Cardiac septum (tissue), 1 donor: ENCODE measurements around the gene CHURC1. TPM values are rescaled to one million over a fixed set of nuclear protein-coding genes. Genes with fewer than 3 reads are reported as not detected.

Source experiments
- DNase-seq: peaks from one replicate; pipeline ENCODE4 v3.0.0-alpha.2; 2020; ENCODE audit warnings: low spot score
- intact Hi-C: fragments of 100-400 bp; cut with DNase I; formaldehyde crosslinking; loops from one replicate; pipeline ENCODE4 v1.14.0; 2022
- total RNA-seq: library from RNA; stranded (reverse); fragmentation: NEBNext Ultra II Directional; extraction: Animal tissue kit (Norgen Biotek cat#: 25700); gene quantifications from one replicate; pipeline ENCODE4 v1.2.1, GENCODE V29; 2021
- donor health status: DM: no; HTN: no; CAD: no.

CHURC1 gene
- total RNA-seq, 1 donor from 2014 or later: 82.6 TPM

DNA sequence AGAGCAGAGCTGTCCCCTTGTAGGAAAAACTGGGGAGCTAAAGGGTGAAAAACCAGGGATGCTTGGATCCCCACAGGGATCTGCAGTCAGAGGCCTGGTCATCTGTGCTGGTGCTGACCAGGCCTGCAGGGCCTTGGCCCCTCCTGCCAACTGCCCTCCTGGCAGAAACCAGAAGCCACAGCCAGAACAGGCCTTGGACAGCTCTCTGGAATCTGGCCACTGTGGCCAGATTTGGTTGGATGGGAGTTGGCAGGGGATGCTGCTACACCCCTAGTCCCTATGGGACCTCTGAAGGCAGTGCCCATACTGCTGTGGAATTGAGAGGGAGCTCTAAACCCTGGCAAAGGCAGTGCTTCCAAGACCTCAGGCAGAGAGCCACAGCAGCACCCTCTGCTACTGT, 37.5 kb downstream of the CHURC1 start:
- intact Hi-C loops: no loop called here
- DNase-seq: peak; percentile 70

DNA sequence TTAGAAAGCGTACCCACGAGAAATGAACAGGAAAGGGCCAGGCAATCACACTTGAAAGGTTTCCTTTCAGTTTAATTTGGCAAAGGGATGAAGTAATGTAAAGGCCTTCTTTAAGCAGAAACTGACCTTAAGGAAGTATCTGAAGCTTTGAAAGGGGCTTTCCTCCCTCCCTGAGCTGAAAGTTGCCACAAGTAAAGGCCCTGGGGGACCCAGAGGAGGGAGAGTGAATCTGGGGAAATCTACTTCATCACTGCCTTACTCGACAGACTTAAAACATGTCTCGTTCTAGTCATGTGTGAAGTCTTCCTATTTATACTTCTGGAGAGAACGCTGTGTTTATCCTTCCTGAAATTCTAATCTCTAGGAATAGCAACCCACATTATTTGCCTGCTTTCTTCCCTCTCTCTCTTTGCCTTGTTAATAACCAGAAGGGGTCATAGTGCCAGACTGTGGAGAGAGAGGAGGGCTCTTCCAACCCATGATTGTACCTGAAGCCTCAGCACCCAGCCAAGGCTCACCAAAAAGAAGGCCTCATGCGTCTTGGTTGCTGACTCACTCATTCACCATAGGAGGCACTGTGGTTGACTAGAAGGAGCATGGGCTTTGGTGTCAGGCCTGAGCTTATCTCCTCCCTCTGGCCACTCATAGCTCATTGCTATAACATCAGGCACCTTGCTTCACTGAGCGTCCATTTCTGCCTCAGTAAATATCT, 38.5 kb downstream of the CHURC1 start:
- peak; percentile 54 for DNase-seq
- intact Hi-C loops: no loop called here

DNA sequence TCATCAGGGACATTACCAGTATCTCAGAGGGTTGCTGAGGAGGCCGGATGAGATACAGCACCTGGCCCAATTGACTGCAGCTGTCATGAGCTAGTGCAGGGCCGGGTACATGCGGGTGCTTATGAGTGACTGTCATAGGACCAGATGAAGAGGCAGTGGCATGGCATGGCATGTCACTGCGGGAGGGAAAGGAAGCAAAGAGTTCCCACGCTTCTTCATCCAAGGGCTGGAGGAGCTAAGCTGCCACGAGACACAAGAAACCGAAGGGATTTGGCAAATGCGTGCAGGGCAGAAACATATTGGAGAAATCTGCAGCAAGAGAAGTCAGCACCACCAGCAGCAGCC, 39.0 kb downstream of the CHURC1 start:
- intact Hi-C loops: no loop called here
- peak; percentile 70 for DNase-seq

DNA sequence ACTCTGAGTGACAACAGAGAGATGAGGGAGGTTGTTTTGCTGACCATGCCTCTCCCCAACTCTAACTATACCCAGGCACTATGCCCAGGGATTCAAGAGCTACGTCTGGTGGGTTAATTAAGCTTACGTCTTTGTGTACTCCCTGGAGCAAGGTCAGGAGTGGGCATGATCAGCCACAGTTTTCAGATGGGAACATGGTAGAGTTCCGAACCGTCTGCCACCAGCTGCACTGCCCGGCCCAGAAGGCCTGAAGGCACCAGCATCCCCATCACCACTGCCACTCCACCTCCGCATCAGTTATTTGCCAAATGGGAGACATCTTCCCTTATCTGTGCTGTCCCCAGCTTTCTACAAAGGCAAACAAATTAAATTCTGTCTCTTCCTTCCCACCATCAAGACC, 39.4 kb downstream of the CHURC1 start:
- DNase-seq: peak; percentile 53
- intact Hi-C loops: no loop called here

DNA sequence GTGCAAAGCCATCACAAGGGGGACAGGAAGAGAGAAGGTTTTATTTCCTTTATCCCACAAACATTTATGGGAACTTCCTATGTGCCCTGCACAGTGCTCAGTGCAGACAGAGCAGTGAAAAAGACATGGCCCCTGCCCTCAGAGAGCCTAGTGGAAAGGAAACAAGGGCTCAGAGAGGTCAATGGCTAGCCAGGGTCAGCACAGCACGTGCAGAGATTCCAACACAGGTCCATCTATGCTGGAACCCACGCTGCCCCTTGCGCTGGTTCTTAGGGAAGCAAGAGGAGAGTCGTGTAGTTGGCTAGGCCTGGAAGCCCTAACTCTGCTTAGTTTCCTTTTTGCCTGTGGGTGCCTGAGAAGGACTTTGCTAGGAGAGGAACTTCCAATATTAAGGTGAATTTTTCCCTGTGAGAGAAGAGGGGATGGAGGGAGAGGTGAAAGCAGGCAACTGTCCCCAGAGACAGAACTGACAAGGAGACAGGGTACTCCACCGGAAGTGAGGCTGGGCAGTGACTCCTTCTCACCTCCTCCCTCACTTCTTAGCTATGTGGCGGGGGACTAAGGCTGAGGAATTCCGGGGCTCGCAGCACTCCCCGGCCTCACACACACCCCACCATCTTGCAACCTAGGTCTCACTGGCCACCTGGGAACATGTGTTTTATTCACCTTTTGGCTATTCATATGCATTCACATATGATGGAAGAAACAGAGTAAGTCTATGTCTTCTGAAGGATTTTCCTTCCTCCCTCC, 40.4 kb downstream of the CHURC1 start:
- intact Hi-C loops: no loop called here
- DNase-seq: peak; percentile 44

DNA sequence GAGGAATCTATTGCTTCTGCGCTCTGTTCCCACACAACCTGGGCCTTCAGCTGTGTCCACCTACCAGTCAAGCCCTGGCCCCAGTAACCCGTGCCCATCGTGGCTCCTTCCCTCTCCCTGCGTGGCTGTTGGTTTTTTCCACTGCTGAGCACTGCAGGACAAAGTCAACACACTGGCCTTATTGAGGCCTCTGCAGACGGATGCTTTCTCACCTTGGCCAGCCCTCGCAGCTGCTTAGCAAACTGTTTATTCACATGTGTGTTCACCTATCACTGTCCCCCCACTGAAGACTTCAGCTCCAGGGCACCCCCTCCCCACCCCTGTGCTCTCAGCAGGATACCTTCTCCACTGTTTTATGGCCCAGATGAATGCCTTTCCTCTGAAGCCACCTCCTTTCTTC, 41.0 kb downstream of the CHURC1 start:
- intact Hi-C loops: no loop called here
- DNase-seq: peak; percentile 66

DNA sequence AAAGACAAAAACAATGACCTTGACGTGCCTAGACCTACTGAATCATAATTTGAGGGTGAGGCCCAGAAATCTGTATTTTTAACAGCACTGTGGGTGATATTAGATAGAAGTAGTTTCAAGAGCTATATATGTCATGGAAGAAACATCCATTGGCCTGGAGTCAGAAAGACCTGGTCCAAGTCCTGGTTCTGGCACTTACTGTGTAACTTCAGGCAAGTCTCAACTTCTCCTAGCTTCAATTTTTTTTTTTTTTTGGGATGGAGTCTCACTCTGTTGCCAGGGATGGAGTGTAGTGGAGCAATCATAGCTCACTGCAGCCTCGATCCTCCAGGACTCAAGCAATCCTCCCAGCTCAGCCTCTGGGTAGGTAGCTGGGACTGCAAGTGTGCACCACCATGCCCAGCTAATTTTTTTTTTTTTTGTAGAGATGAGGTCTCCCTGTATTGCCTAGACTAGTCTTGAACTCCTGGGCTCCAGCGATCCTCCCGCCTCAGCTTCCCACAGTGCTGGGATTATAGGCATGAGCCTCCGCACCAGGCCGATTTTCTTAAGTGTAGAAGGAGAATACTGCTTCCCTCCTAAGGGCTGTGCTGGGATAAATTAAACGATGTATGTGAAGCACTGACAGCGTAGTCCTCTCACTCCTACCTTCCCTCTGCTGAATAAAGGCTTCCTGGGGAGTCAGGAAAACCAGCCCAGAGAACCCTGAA, 42.6 kb downstream of the CHURC1 start:
- intact Hi-C loops: no loop called here
- peak; percentile 19 for DNase-seq

DNA sequence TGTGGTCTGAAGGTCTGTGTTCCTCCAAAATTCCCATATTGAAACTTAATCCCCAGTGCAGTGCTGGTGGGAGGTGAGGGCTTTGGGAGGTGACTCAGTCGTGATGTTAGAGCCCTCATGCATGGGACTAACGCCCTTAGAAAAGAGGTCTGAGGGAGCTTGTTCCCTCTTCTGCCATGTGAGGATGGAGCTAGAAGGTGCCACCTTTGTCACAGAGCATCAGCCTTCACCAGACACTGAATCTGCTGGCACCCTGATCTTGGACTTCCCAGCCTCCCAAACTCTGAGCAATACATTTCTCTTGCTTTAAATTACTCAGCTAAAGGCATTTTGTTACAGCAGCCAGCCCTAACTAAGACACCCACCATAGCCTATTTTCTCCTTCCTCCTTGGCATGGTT, 43.9 kb downstream of the CHURC1 start:
- intact Hi-C loops: no loop called here
- peak; percentile 22 for DNase-seq

DNA sequence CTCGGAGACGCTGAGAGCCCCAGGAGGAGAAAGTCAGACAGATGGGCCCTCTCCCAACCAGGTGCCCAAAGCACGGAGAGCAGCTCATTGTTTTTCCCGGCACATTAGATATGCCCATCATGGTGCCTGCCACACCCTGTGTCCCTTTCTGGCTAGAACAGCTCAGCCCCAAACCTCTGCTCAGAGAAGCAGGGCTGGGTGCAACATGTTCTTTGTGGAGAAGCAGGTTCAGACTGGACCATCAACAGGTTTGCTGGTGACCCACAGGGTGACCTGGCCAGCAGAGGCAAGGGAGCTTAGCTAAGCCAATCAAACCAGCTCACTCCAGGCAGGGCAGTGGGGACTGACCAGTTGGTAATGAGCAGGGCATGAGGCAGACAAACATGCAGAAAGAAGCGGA, 44.5 kb downstream of the CHURC1 start:
- DNase-seq: no peak
- intact Hi-C loops: no loop called here

DNA sequence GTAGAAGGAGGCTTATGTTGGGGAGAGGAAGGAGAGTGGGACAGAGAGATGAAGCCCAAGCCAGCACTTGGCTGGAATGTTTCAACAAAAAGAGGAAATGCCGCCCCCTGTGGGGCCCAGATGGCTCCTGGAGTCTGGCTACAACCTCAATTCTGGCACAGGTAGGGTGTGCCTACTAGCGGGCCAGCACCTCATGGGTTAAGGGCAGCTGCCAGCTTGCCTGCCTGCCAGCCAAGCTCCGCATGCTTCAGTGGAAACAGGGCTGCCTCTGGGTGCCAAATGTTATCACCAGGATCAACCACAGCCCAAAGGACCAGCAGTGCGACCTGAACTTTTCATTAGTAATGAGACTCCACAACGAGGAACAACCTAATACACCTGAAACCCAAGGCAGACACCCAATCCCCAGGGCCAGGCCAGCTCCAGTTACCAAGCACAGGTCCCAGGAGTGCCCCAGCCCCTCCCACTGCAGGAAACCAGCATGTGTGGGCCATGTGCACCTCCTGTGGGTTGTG, 46.6 kb downstream of the CHURC1 start:
- DNase-seq: no peak
- intact Hi-C loops: no loop called here

DNA sequence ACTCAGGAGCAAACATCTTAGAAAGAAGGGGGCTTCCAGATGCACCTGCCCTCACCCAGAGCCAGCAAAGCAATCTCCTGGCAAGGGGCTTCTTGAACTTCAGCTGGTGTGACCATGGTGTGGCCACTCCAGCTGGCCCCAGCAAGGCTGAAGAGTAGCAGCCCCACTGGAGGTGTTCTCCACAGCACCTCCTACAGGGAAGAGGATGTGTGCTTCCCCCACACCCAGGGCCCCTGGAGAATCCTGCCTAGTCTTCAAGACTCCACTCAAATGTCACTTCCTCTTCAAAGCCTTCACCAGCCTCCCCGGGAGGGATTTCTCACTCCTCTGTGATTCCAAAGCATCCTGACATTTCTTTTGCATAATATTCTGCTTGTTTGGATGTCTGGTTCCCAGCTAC, 49.4 kb downstream of the CHURC1 start:
- intact Hi-C loops: no loop called here
- no peak for DNase-seq

DNA sequence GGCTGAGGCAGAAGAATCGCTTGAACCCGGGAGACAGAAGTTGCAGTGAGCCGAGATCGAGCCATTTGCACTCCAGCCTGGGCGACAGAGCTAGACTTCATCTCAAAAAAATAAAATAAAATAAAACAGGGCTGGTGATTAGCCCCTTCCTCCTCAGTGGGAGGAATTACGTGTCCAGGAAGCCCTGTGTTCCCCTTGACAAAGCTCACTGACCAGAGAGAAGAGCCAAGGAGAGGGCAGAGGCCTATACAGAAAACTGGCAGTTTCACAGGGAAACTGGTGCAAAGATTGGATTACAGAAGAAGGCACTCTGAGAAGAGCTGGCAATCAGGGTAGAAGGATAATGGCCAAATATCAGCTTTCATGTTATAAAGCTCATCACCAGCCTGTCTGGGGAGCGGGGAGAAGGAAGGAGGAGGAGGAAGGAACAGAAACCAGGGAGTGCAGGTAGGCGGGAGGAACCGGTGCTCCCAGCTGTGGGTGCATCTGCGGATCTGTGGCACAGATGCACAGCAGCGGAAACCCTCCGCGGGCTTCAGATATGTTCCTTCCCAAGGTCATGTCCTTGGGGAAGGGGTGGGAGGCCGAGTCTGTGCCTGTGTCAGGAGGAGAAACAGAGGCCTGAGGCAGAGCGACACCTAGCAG, 51.2 kb downstream of the CHURC1 start:
- intact Hi-C loops: no loop called here

DNA sequence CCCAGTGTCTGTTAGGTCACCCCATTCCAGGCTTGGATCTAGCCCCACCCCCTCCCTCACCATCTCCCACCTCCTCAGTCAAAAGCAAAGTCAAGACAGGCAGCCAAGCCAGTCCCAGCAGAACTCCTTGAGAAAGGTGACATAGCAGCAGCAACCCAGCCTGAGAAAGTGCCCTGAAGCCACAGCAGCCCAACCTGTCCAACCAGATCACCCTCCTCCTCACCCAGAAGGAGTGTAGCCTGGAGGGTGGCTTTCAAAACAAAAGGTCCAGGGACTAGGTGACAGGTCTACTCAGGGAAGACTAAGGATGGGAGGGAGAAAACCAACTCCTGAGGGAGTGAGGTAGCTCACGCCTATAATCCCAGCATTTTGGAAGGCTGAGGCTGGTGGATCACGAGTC, 52.7 kb downstream of the CHURC1 start:
- DNase-seq: no peak
- intact Hi-C loops: no loop called here

More for the DNA sequence above, 51.2 kb downstream of the CHURC1 start:
- DNase-seq: no peak

DNA sequence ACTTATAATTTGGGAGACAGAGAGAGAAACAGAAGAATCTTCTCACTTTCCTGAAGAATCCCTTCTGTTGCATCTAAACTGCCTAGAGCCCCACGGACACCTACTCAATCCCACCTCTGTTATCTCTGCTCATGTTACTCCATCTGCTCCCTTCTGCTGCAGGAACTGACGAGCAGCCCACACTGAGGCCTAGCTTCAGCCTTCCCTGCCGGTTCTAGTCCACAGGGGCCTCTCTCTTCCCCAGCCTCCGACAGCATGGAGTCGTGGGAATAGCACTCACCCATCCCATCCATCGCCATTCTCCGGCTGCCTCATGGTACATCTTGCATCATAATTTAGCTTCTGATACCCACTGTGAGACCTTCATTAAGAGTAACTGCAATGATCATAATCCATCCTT, 53.9 kb downstream of the CHURC1 start:
- DNase-seq: no peak
- intact Hi-C loops: no loop called here

DNA sequence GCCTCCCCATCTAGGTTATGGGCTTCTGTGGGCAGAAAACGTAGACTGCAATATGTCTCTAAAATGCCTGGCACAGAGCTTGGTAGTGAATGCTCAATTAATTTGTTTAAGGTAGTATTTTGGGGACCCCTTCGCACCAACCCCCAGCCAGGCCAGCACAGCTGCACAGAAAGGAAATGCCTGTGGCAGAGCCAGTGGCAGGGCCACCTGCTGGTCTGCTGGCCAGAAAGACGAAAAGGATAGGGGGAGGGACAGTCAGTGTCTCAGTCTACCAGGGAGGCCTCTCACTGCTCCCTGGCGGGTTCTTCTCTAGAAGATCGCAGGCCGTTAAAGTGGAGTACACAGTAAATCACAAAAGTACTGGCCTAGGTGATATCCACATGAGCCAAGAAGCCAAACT, 54.4 kb downstream of the CHURC1 start:
- intact Hi-C loops: no loop called here
- no peak for DNase-seq

DNA sequence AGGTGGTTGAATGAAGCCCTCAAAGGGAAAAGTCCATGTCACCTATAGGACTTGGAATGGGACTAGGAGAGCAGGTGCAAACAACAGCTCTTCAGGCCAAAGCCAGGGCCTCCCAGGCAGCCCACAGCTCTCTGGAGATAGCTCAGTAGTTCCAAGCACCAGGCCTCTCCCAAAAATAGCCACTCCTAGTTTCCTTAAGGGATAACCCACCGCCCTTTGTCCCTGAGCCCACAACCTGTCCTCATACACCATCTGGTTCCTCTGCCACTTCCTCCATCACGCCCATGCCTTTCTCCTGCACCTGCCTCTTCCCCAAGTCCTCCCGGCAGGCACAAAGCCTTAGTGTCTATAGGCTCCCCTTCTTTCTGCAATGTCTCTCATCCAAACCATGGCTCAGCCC, 55.8 kb downstream of the CHURC1 start:
- intact Hi-C loops: loop anchor here (5.0 kb wide), 1 partner anchor 58 kb away; the partner anchor contains the start of gene CHURC1
- DNase-seq: no peak

DNA sequence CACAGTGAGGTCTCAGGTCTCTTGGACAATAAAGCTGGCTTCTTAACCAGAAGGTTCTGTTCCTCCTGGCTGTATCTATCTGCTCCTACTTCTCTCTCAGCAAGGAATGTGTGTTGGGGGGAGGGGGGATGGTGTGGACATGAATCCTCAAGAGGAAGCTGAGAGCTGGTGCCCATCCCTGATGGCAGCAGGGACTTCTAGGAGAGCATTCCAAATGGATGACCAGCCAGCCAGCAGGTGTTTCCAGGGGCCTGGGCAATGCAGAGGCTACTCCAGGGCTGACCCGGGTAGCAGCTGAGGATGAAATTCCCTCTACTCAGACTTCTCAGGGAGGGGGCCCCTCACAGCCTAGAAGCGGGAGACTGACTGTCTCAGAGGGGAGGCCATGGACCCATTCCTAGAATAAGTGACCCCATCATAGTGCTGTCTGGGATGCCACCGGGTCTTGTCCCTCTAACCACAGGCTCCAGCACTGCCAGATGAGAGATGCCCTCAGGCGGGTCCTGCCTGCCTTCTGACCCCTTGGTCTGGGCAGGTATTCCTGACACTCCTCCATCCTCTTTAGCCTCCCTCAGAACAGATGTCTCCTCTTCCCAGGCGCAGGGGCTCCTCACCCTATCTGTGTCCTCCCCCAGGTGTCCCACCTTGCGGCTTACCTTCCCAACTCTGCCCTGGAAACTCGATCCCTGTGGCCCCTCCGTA, 56.7 kb downstream of the CHURC1 start:
- intact Hi-C loops: loop anchor here (5.0 kb wide), 1 partner anchor 59 kb away; the partner anchor contains the start of gene CHURC1
- DNase-seq: no peak

DNA sequence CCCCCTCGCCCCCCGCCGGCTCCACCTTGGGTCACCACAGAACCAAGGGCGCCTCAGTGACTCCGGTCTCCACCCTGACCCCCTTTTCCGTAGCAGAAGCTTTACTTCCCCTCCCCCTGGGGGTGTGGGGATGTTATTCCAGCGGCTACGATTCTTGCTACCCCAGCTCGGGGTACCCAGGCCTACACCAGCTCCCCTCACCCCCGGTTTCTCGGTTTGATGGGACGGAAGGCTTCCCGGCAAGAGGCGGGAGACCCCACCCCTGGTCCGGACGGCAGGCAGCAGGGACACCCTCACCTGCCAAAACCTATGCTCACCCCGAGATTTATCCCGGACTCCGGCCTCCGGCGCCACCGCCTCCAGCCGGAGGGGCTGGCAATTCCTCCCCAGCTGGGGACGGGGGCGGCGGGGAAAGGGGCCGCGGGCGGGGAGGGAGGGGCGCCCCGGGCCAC, 57.3 kb downstream of the CHURC1 start:
- no peak for DNase-seq

More for the DNA sequence above, 57.3 kb downstream of the CHURC1 start:
- intact Hi-C loops: loop anchor here (5.0 kb wide), 1 partner anchor 59 kb away; the partner anchor contains the start of gene CHURC1
